Keratinocyte (primary cell): ENCODE data around the gene CDON. TPM values are rescaled to one million over a fixed set of nuclear protein-coding genes. Genes with fewer than 3 reads are reported as not detected.

Experiments
- DNase-seq: peaks from one replicate; pipeline ENCODE4 v3.0.0-alpha.2; 2011; ENCODE audit warnings: low read depth, missing footprints, low spot score
- FAIRE-seq: peaks from 2 replicates; lab custom pipeline; 2011; peaks lifted over from hg19 to GRCh38; lab: Jason Lieb, UNC
- H2AFZ ChIP-seq: 2 replicates; pipeline ENCODE4 v1.6.0; 2012; ENCODE audit warnings: low read length, control low read depth, inconsistent platforms; ENCODE audit not compliant: control insufficient read depth
- H3K27ac ChIP-seq: 2 replicates; pipeline ENCODE4 v1.5.1; 2011; ENCODE audit warnings: low read length; ENCODE audit not compliant: control insufficient read depth, insufficient read depth
- H3K27me3 ChIP-seq: 3 replicates; pipeline ENCODE4 v1.6.0; 2011; ENCODE audit warnings: low read length; ENCODE audit not compliant: control insufficient read depth, insufficient read depth; ENCODE audit errors: extremely low read depth
- H3K36me3 ChIP-seq, 2 experiments: 2 replicates in 1 of 2; 3 replicates in 1 of 2; pipeline ENCODE4 v1.5.1; 2011; ENCODE audit warnings: low read length in 2 of 2, mild to moderate bottlenecking in 1 of 2; ENCODE audit not compliant: control insufficient read depth in 2 of 2, insufficient read depth in 2 of 2; ENCODE audit errors: extremely low read depth in 1 of 2
- H3K4me1 ChIP-seq: 3 replicates; pipeline ENCODE4 v1.5.1; 2011; ENCODE audit warnings: low read length; ENCODE audit not compliant: control insufficient read depth, insufficient read depth; ENCODE audit errors: extremely low read depth
- H3K4me2 ChIP-seq: 3 replicates; pipeline ENCODE4 v1.6.0; 2011; ENCODE audit warnings: low read depth, low read length; ENCODE audit not compliant: control insufficient read depth, insufficient read depth; ENCODE audit errors: extremely low read depth
- H3K4me3 ChIP-seq, 3 experiments: fragments of 200-600 bp in 1 of 3; sonication (generic) in 1 of 3; 2 replicates in 2 of 3; 3 replicates in 1 of 3; pipeline ENCODE4 v1.5.1; 2011 to 2016; ENCODE audit warnings: low read length in 3 of 3, mild to moderate bottlenecking in 3 of 3, control low read depth in 2 of 3, inconsistent platforms in 1 of 3, low read depth in 1 of 3, mixed read lengths in 1 of 3, mixed run types in 1 of 3, moderate library complexity in 1 of 3; ENCODE audit not compliant: control insufficient read depth in 2 of 3, insufficient read depth in 2 of 3; ENCODE audit errors: extremely low read depth in 1 of 3
- H3K79me2 ChIP-seq: 2 replicates; pipeline ENCODE4 v1.6.0; 2012; ENCODE audit warnings: low read length; ENCODE audit not compliant: control insufficient read depth, insufficient read depth
- H3K9ac ChIP-seq: 3 replicates; pipeline ENCODE4 v1.6.0; 2011; ENCODE audit warnings: low read length; ENCODE audit not compliant: control insufficient read depth, insufficient read depth; ENCODE audit errors: extremely low read depth
- H3K9me1 ChIP-seq: 3 replicates; pipeline ENCODE4 v1.6.0; 2011; ENCODE audit warnings: low read length; ENCODE audit not compliant: control insufficient read depth, insufficient read depth; ENCODE audit errors: extremely low read depth
- H3K9me3 ChIP-seq: 2 replicates; pipeline ENCODE4 v1.5.1; 2012; ENCODE audit warnings: low read depth, low read length; ENCODE audit not compliant: control insufficient read depth
- H4K20me1 ChIP-seq: 3 replicates; pipeline ENCODE4 v1.6.0; 2011; ENCODE audit warnings: low read length; ENCODE audit not compliant: control insufficient read depth, insufficient read depth; ENCODE audit errors: extremely low read depth
- EZH2 ChIP-seq: IDR thresholded peaks from one replicate; pipeline ENCODE4 v1.6.1; 2012; ENCODE audit warnings: inconsistent platforms, mild to moderate bottlenecking, low read length, moderate library complexity
- dilution Hi-C: fragments of 300-500 bp; cut with MboI; formaldehyde crosslinking; loops from one replicate; pipeline ENCODE4 v1.7.0; 2020; ENCODE audit warnings: low sequenced_read_pairs; ENCODE audit not compliant: extremely low pct_ligation_motif_present
- polyA plus RNA-seq, 5 experiments: library from polyadenylated mRNA; depleted of rRNA in 3 of 5; stranded (reverse) in 3 of 5; stranded (forward) in 1 of 5; unstranded in 1 of 5; fragments of >200 nt; gene quantifications; 1 replicate in 1 of 5; 2 replicates in 3 of 5; 3 replicates in 1 of 5; pipeline versions ENCODE4 v1.2.1 to v1.2.3, GENCODE V29; 2011 to 2012; ENCODE audit warnings: missing spikeins in 2 of 5, low read depth in 1 of 5, low replicate concordance in 1 of 5
- TF ChIP-seq, protein P1 (sequence below), 3 experiments: IDR thresholded peaks in 1 of 3; conservative IDR thresholded peaks in 1 of 3; optimal IDR thresholded peaks in 1 of 3; 2 replicates in 2 of 3; 3 replicates in 1 of 3; pipeline versions ENCODE3 to v1.5.1; 2011; ENCODE audit warnings: low read length in 3 of 3, mild to moderate bottlenecking in 3 of 3, moderate library complexity in 2 of 3, control low read depth in 1 of 3, inconsistent platforms in 1 of 3; ENCODE audit not compliant: insufficient read depth in 2 of 3; ENCODE audit errors: extremely low read depth in 1 of 3

CDON gene
- polyA plus RNA-seq, 1 donor (not counting 4 experiments of a cell fraction or from before 2014, with no cell fraction given): 1.0 TPM

- Histone ChIP-seq H2AFZ (no peak overlapping the region), H3K27me3 (no peaks in the 10 kb centered on the region), H3K4me1 (no peaks in the 10 kb centered on the region), H3K9ac (no peak overlapping the region), H3K79me2 (no peaks in the 10 kb centered on the region), H3K4me3 (no peak overlapping the region), H3K9me3 (no peaks in the 10 kb centered on the region), H3K9me1 (no peaks in the 10 kb centered on the region), H4K20me1 (no peaks in the 10 kb centered on the region), H3K36me3 (no peaks in the 10 kb centered on the region), H3K27ac (no peak overlapping the region), H3K4me2 (no peak overlapping the region)
- FAIRE-seq: no peak
- no peak for DNase-seq
- no peak for TF ChIP-seq EZH2
- TF ChIP-seq, protein P1, sequence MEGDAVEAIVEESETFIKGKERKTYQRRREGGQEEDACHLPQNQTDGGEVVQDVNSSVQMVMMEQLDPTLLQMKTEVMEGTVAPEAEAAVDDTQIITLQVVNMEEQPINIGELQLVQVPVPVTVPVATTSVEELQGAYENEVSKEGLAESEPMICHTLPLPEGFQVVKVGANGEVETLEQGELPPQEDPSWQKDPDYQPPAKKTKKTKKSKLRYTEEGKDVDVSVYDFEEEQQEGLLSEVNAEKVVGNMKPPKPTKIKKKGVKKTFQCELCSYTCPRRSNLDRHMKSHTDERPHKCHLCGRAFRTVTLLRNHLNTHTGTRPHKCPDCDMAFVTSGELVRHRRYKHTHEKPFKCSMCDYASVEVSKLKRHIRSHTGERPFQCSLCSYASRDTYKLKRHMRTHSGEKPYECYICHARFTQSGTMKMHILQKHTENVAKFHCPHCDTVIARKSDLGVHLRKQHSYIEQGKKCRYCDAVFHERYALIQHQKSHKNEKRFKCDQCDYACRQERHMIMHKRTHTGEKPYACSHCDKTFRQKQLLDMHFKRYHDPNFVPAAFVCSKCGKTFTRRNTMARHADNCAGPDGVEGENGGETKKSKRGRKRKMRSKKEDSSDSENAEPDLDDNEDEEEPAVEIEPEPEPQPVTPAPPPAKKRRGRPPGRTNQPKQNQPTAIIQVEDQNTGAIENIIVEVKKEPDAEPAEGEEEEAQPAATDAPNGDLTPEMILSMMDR (optimal IDR thresholded peaks at IDR 0.05 in 1 of 3, IDR thresholded peaks at IDR 0.05 in 1 of 3, conservative IDR thresholded peaks at IDR 0.05 in 1 of 3; ENCODE audit: extremely low read depth in 1 of 3, insufficient read depth in 2 of 3, low read length in 3 of 3): no peak
- dilution Hi-C loops: no loop called here
Observed at GRCh38 chr11:126109941-126110731, 47.5 kb upstream of the CDON start.

DNA sequence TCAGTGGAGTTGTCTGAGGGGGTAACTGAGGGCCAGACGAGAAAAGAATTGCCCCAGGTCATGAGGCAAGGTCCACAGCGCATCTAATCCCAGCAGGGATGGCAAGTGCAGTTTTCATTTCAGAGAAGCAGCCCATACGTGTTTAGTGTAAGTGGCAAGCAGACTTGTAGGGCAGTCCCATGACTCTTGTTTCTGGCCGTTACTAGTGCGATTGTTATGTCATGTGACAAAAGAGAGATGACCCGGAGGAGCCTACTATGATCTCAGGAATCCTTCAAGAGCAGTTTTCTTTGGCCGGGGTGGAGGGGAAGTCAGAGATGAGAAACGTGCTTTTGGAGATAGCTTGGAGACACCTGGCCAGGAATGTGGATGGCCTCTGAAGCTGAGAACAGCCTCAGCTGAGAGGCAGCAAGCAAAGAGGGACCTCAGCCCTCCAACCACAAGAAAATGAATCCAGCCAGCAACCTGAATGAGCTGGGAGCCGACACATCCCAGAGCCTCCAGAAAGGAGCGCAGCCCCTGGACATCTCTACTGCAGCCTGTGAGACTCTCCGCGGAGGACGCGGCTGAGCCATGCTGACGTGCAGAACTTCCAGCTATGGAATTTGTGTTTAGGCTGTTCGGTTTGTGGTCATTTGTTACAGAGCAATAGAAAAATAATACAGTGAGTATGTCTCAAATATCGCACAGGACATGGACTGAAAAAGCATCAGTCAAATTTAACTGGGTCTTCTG, 44.1 kb upstream of the CDON start:
- H3K4me3 ChIP-seq: no peak overlapping the region
- no peaks in the 10 kb centered on the region for H3K9me1 ChIP-seq
- no peaks in the 10 kb centered on the region for H3K4me1 ChIP-seq
- no peak for TF ChIP-seq EZH2
- TF ChIP-seq, protein P1 (optimal IDR thresholded peaks at IDR 0.05 in 1 of 3, IDR thresholded peaks at IDR 0.05 in 1 of 3, conservative IDR thresholded peaks at IDR 0.05 in 1 of 3; ENCODE audit: extremely low read depth in 1 of 3, insufficient read depth in 2 of 3, low read length in 3 of 3): no peak
- H3K27ac ChIP-seq: no peak overlapping the region
- FAIRE-seq (no peak), DNase-seq (no peak)
- H4K20me1 ChIP-seq: no peaks in the 10 kb centered on the region
- no peak overlapping the region for H3K9ac ChIP-seq
- no peaks in the 10 kb centered on the region for H3K27me3 ChIP-seq
- dilution Hi-C loops: no loop called here
- H3K79me2 ChIP-seq: no peaks in the 10 kb centered on the region
- no peaks in the 10 kb centered on the region for H3K9me3 ChIP-seq
- no peaks in the 10 kb centered on the region for H3K36me3 ChIP-seq
- H2AFZ ChIP-seq: no peak overlapping the region
- H3K4me2 ChIP-seq: no peak overlapping the region
